Coronary artery (tissue), 2 donors: ENCODE results near the gene HIRA.
"Not testable (repeated sequence)": the region's sequence is repeated elsewhere in the genome, so short reads cannot be mapped to it uniquely, and the experiment has no call there.

Experiments used
- DNase-seq: peaks from one replicate; pipeline ENCODE4 v3.0.0-alpha.2; 2017; ENCODE audit warnings: low spot score
- H3K27ac ChIP-seq, 2 donors: fragments of 200-600 bp; sonication (generic); one replicate each; pipeline ENCODE4 v1.5.1; 2016 to 2019
- H3K4me3 ChIP-seq: fragments of 200-600 bp; sonication (generic); 2 replicates; pipeline ENCODE4 v1.5.1; 2016; ENCODE audit warnings: mild to moderate bottlenecking, moderate library complexity
- CTCF ChIP-seq: fragments of 200-600 bp; sonication (generic); IDR thresholded peaks from one replicate; pipeline ENCODE4 v1.5.1; 2019; ENCODE audit warnings: antibody characterized with exemption

The HIRA gene

GRCh38 chr22:19321757-19322156 lies 109.8 kb downstream of the HIRA start:
- no peak overlapping the region for H3K27ac ChIP-seq
- H3K4me3 ChIP-seq = no peak overlapping the region
- no peak for DNase-seq
- no peak for TF ChIP-seq CTCF

GRCh38 chr22:19320136-19320535 lies 111.4 kb downstream of the HIRA start:
- not testable (repeated sequence) for H3K27ac ChIP-seq, H3K4me3 ChIP-seq, DNase-seq

GRCh38 chr22:19319281-19319680 lies 112.3 kb downstream of the HIRA start:
- no peak for TF ChIP-seq CTCF
- H3K27ac ChIP-seq = no peak overlapping the region
- H3K4me3 ChIP-seq = no peak overlapping the region
- DNase-seq = no peak

GRCh38 chr22:19317865-19318264 lies 113.7 kb downstream of the HIRA start:
- Histone ChIP-seq H3K27ac (no peak overlapping the region), H3K4me3 (no peak overlapping the region)
- no peak for TF ChIP-seq CTCF
- DNase-seq = no peak

GRCh38 chr22:19307872-19308271 lies 123.7 kb downstream of the HIRA start:
- no peak overlapping the region for H3K4me3 ChIP-seq
- no peak for TF ChIP-seq CTCF
- H3K27ac ChIP-seq = no peak overlapping the region
- DNase-seq = no peak

GRCh38 chr22:19306535-19306934 lies 125.0 kb downstream of the HIRA start:
- H3K4me3 ChIP-seq, DNase-seq, H3K27ac ChIP-seq: not testable (repeated sequence)

- H3K27ac ChIP-seq = no peak overlapping the region
- DNase-seq = no peak
- no peak for TF ChIP-seq CTCF
- no peak overlapping the region for H3K4me3 ChIP-seq
Observed at GRCh38 chr22:19304547-19304946, 127.0 kb downstream of the HIRA start.

- no peak for DNase-seq
- TF ChIP-seq CTCF = no peak
- Histone ChIP-seq H3K27ac (no peak overlapping the region), H3K4me3 (no peak overlapping the region)
Observed at GRCh38 chr22:19303785-19304184, 127.7 kb downstream of the HIRA start.
